Parathyroid adenoma (tissue), 2 donors: ENCODE results near the gene CACNA1D.

Source experiments
- H2AFZ ChIP-seq: fragments of 300-600 bp; sonication (generic); one replicate; pipeline ENCODE4 v1.7.0; 2017; ENCODE audit warnings: antibody characterized with exemption, mild to moderate bottlenecking
- H3K27ac ChIP-seq: fragments of 300-600 bp; sonication (generic); one replicate; pipeline ENCODE4 v1.7.0; 2017
- H3K27me3 ChIP-seq: fragments of 300-600 bp; sonication (generic); one replicate; pipeline ENCODE4 v1.7.0; 2017; ENCODE audit warnings: low read length; ENCODE audit not compliant: control insufficient read depth, insufficient read depth
- H3K36me3 ChIP-seq: fragments of 300-600 bp; sonication (generic); one replicate; pipeline ENCODE4 v1.7.0; 2017; ENCODE audit warnings: low read length; ENCODE audit not compliant: control insufficient read depth, insufficient read depth
- H3K4me1 ChIP-seq: fragments of 300-600 bp; sonication (generic); one replicate; pipeline ENCODE4 v1.7.0; 2017; ENCODE audit warnings: control low read depth
- H3K4me2 ChIP-seq: fragments of 300-600 bp; sonication (generic); one replicate; pipeline ENCODE4 v1.7.0; 2017; ENCODE audit warnings: low read length
- H3K4me3 ChIP-seq: fragments of 300-600 bp; sonication (generic); one replicate; pipeline ENCODE4 v1.7.0; 2017; ENCODE audit warnings: low read depth, low read length
- H3K79me2 ChIP-seq: fragments of 300-600 bp; sonication (generic); one replicate; pipeline ENCODE4 v1.7.0; 2017; ENCODE audit warnings: control low read depth
- H3K9ac ChIP-seq: fragments of 300-600 bp; sonication (generic); one replicate; pipeline ENCODE4 v1.7.0; 2017; ENCODE audit warnings: mild to moderate bottlenecking
- H3K9me3 ChIP-seq: fragments of 300-600 bp; sonication (generic); one replicate; pipeline ENCODE4 v1.7.0; 2017; ENCODE audit warnings: low read length; ENCODE audit not compliant: control insufficient read depth
- TF ChIP-seq, protein P1 (sequence below): fragments of 300-600 bp; sonication (generic); IDR thresholded peaks from one replicate; pipeline ENCODE4 v1.7.0; 2017; ENCODE audit warnings: antibody characterized with exemption, mild to moderate bottlenecking
- donor health status: primary hyperparathyroidism.

The CACNA1D gene

DNA sequence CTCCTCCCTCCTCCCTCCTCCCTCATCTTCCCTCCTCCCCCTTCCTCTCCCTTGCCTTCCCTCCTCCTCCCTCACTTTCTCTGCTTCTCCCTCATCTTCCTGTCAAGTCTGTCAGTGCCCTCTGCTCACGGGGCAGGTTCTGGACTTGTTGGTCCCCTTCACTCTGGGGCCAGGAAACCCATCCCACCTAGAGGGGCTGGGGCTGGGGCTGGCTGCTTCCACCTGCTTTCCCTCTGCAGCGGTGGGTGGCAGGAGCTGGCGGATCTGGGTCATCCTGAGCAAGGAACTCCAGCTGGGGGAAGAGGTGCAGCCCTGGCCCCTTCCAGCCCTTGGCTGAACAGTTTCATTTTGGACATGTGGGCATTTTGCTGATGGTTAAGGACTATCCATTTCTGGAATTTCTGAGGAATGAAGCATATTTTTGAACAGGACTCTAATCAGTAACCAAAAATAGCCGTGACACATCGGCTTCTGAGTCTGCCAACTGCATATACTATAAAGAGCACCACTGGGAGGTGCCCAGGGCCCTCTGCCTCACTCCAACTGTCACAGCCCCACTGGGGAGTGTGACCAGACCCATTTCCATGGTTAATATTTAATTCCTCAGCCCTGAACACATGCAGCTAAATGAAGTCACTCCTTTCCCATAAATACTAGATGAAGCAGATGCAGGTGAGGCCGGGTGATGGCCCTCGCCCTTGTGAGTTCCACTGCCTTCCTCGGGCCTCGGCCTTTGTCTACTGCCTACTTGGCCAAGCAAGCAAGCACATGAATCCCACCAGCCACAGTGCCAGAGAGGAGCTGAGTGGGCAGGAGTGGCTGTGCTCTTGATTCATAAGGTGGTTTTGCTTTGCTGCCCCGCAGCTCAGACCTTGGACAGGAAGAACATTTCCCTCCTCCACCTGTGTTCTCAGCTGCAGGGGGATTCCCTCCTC, 312.0 kb downstream of the CACNA1D start:
- Histone ChIP-seq H3K27me3 (no peaks in the 10 kb centered on the region), H3K36me3 (no peaks in the 10 kb centered on the region), H3K9me3 (no peaks in the 10 kb centered on the region), H3K4me3 (no peak overlapping the region), H3K27ac (no peak overlapping the region), H3K4me1 (no peaks in the 10 kb centered on the region), H3K9ac (no peak overlapping the region), H3K4me2 (no peak overlapping the region), H2AFZ (no peak overlapping the region), H3K79me2 (no peaks in the 10 kb centered on the region)
- TF ChIP-seq, protein P1, sequence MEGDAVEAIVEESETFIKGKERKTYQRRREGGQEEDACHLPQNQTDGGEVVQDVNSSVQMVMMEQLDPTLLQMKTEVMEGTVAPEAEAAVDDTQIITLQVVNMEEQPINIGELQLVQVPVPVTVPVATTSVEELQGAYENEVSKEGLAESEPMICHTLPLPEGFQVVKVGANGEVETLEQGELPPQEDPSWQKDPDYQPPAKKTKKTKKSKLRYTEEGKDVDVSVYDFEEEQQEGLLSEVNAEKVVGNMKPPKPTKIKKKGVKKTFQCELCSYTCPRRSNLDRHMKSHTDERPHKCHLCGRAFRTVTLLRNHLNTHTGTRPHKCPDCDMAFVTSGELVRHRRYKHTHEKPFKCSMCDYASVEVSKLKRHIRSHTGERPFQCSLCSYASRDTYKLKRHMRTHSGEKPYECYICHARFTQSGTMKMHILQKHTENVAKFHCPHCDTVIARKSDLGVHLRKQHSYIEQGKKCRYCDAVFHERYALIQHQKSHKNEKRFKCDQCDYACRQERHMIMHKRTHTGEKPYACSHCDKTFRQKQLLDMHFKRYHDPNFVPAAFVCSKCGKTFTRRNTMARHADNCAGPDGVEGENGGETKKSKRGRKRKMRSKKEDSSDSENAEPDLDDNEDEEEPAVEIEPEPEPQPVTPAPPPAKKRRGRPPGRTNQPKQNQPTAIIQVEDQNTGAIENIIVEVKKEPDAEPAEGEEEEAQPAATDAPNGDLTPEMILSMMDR = no peak

DNA sequence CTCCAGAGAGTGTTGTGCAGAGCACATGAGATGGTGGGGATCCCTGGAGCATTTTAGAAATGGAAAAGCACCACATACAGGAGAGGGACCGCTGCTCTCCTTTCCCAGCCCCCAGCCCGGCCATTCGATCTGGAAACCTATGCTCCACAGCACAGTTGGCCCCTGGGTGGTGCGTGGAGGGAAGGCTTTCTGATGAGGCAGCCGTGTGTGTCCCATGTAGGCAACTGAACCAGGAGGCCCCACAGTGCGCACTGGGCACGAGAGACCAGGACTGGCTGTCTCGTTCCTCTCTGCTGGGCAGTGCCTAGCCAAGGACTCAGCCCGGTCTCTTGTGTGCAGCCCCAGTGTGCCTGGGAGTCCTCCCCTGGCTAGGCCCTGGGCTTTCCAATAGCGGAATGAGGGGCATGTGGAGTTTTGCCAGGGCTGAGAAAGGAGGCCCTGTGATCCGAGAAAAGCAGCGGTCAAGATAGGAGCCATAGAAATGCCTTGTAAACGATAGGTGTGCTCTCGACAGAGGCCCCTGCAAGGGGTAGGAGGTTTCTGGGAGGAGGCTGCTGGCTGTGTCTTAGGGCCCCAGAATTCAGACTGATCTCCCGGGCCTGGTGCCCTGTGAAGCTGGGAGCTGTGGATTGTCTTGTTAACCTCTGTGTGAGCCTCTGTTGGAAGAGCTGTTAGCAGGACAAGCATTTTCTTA, 312.9 kb downstream of the CACNA1D start:
- Histone ChIP-seq H3K27ac (no peak overlapping the region), H2AFZ (no peak overlapping the region), H3K27me3 (no peaks in the 10 kb centered on the region), H3K9ac (no peak overlapping the region), H3K4me1 (no peaks in the 10 kb centered on the region), H3K9me3 (no peaks in the 10 kb centered on the region), H3K4me3 (no peak overlapping the region), H3K79me2 (no peaks in the 10 kb centered on the region), H3K4me2 (no peak overlapping the region), H3K36me3 (no peaks in the 10 kb centered on the region)
- TF ChIP-seq, protein P1 = no peak

DNA sequence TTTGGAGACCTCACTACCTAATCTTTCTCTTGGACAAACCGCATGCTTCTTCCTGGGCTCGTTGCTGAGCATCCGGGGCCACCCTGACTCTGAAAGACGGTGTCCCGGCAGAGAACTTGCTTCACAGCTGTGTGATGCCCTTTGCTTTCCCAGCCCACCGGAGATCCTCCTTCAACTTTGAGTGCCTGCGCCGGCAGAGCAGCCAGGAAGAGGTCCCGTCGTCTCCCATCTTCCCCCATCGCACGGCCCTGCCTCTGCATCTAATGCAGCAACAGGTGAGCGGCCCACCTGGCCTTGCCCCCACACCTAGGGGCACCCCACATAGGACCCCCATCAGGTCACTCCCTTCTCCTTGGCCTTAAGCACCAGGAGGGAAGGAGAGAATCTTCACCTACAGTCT, 314.1 kb downstream of the CACNA1D start:
- Histone ChIP-seq H3K4me1 (no peaks in the 10 kb centered on the region), H3K36me3 (no peaks in the 10 kb centered on the region)

DNA sequence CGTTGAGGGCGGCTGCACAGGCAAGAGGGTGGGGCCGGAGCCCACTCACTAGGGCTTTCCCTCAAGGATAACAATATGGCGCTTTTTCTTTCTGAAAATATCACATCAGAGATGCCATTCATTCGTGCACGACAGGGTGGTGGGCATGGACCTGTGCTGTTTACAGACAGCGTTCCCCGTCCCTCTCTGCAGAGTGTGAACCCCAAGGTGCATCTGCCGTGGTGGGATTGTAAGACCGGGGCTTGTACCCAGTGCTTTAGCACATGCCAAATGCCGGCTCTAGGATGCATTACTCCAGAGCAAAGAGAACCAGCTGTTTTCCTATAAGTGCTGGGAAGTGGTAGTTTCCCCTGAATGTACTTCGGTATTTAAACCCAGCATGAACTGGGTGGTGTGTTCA, 314.9 kb downstream of the CACNA1D start:
- H3K27me3 ChIP-seq = no peaks in the 10 kb centered on the region
- no peak overlapping the region for H3K9ac ChIP-seq
- no peak overlapping the region for H3K27ac ChIP-seq
- H3K79me2 ChIP-seq = no peaks in the 10 kb centered on the region
- TF ChIP-seq, protein P1 = no peak
- no peak overlapping the region for H2AFZ ChIP-seq
- H3K36me3 ChIP-seq = no peaks in the 10 kb centered on the region
- peaks cover 2% of the 10 kb centered on the region for H3K4me1 ChIP-seq
- no peak overlapping the region for H3K4me3 ChIP-seq
- no peaks in the 10 kb centered on the region for H3K9me3 ChIP-seq
- H3K4me2 ChIP-seq = no peak overlapping the region

More for the DNA sequence above, 314.1 kb downstream of the CACNA1D start:
- H3K27me3 ChIP-seq = no peaks in the 10 kb centered on the region
- no peak overlapping the region for H3K9ac ChIP-seq
- H3K9me3 ChIP-seq = no peaks in the 10 kb centered on the region
- TF ChIP-seq, protein P1 = no peak
- no peak overlapping the region for H2AFZ ChIP-seq
- no peak overlapping the region for H3K4me3 ChIP-seq
- no peak overlapping the region for H3K27ac ChIP-seq
- no peaks in the 10 kb centered on the region for H3K79me2 ChIP-seq
- H3K4me2 ChIP-seq = no peak overlapping the region
